Uterus (tissue), 2 donors: ENCODE measurements around the gene NEFH.

Experiments
- POLR2A ChIP-seq, 2 donors: fragments of 450-650 bp; IDR thresholded peaks; one replicate each; pipeline ENCODE4 v1.6.1; 2016; ENCODE audit warnings: antibody characterized with exemption in 2 of 2, mild to moderate bottlenecking in 1 of 2, moderate library complexity in 1 of 2
- TF ChIP-seq, protein P1 (sequence below), 4 experiments: fragments of 200-600 bp in 2 of 4; fragments of 450-650 bp in 2 of 4; sonication (generic) in 2 of 4; IDR thresholded peaks; one replicate each; pipeline ENCODE4 v1.5.1; 2016 to 2019; ENCODE audit warnings: antibody characterized with exemption in 4 of 4, mild to moderate bottlenecking in 2 of 4, moderate library complexity in 1 of 4

DNA sequence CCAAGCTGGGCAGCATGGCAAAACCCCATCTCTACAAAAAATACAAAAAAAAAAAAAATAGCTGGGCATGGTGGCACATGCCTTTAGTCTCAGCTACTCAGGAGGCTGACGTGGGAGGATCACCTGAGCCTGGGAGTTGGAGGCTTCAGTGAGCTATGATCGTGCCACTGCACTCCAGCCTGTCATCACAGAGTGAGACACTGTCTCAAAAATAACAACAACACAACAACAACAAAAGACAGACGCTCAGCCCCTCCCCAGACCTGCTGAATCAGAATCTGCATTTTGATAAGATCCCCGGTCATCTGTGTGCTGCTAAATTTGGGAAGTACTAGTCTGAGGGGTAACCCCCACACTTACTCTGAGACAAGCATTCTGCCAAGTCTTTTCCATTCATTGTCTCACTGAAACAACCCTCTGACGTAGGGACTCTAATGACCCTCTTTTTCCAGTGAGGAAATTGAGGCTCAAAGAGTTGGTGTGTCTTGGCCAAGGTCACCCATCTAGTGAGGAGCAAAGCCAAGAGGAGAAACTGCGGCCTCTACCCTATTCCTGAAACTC lies 7.5 kb downstream of the NEFH start:
- TF ChIP-seq POLR2A (IDR thresholded peaks at IDR 0.05), result no peak
- TF ChIP-seq, protein P1, sequence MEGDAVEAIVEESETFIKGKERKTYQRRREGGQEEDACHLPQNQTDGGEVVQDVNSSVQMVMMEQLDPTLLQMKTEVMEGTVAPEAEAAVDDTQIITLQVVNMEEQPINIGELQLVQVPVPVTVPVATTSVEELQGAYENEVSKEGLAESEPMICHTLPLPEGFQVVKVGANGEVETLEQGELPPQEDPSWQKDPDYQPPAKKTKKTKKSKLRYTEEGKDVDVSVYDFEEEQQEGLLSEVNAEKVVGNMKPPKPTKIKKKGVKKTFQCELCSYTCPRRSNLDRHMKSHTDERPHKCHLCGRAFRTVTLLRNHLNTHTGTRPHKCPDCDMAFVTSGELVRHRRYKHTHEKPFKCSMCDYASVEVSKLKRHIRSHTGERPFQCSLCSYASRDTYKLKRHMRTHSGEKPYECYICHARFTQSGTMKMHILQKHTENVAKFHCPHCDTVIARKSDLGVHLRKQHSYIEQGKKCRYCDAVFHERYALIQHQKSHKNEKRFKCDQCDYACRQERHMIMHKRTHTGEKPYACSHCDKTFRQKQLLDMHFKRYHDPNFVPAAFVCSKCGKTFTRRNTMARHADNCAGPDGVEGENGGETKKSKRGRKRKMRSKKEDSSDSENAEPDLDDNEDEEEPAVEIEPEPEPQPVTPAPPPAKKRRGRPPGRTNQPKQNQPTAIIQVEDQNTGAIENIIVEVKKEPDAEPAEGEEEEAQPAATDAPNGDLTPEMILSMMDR (IDR thresholded peaks at IDR 0.05), result no peak
